ENCODE results near the gene PUM1.
"Not testable (repeated sequence)": the region's sequence is repeated elsewhere in the genome, so short reads cannot be mapped to it uniquely, and the experiment has no call there.

The PUM1 gene

DNA sequence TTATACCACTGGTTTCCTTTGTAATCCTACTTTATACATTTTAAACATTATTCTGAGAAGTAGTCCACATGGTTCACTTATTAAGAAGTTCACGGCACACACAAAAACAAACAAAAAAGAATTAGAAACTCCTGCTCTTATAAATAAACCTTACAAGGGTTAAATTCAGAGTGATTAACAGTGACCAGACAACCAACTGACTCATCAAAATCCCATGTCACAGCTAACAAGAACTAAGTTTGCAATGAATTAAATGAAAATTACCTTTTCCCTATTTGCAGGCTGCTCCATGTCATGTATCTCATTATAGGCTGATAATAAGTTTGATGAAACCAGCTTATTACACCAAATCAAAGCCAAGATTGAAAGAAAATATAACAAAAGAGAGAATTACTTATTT lies 77.5 kb downstream of the PUM1 start:
- DNase-seq, result no peak

DNA sequence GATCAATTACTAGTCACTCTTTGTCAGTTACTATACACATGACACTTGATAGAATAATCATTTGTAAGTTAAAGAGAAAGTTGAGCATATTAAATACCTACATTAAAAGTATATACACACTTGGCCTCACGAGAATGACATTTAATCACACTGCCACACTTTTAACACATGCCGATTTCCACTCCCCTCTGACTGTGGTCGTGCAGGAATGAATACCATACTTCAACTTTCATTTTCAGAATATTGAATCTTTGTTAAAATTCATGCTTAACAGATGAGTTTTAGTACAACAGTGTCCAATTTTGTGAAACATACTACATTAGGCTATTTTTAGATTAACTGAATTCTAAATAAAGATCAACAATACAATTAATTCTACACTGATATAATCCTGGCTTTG lies 78.8 kb downstream of the PUM1 start:
- DNase-seq, result no peak

DNA sequence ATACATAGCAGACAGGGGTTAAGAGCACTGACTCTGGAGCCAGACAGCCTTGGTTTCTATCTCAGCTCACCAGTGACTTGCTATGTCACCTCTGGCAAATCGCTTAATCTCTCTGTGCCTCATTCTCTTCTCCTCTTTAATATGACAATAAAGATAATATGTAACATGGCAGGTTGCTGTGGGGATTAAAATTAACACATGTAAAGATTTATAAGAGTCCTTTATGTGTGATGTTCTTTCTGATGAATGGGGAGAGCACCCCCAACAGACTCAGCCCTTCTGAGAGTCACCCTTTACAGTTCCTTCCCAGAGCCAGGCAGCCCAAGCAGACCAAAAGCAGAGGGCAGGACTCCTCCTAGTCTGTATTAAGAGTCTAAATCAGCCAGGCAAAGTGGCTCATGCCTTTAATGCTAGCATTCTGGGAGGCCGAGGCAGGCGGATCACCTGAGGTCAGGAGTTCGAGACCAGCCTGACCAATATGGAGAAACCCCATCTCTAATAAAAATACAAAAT lies 80.5 kb downstream of the PUM1 start:
- no peak for DNase-seq

DNA sequence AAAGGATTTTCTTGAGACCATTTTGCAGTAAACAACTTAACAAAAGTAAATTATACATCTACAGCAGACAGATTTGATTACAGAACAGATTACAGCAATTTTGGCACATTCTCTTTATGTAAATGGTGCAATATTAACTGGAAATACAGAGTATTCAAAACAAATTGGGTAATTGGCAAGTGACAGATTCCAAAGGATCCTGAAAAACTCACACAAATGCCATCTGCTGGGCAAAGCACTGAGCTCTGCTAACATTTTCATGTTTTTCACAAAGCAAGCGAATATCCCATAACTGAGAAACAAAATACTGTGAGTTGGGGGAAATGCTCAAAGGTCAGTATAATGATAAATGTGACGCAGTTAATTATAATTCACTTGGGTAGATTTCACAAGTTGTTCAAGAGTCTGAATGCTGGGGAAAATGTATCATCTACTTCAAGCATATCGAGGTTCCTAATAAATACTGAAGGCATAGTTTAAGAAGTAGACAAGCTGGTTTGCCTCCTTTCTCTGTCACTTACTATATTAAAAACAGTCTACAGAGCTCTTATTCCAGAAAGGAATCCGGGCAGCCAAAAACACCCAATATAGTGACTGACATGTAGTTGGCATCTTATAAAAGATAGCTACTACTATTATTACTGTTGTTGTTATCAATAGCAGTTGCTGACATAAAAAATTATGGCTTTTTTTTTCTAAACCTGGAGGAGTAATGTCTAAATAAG lies 81.2 kb downstream of the PUM1 start:
- no peak for DNase-seq

DNA sequence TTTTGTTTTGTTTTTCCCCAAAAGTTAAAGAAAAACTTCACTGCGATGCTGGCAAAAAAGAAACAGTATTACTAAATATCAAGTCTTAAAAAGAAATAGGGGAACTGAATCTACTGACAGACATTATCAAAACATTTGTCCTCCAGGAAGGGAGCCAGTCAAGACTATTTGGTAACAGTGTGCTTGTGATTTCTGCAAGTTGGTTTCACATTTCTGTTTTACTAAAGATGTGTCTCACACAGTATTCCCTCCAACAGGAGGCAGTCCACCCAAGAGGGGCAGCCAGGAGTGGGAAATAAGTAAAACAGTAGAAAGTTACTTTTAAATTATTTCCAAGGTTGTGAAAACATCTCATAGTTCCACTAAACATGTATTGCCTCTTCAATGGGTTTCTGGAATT lies 82.6 kb downstream of the PUM1 start:
- no peak for DNase-seq

DNA sequence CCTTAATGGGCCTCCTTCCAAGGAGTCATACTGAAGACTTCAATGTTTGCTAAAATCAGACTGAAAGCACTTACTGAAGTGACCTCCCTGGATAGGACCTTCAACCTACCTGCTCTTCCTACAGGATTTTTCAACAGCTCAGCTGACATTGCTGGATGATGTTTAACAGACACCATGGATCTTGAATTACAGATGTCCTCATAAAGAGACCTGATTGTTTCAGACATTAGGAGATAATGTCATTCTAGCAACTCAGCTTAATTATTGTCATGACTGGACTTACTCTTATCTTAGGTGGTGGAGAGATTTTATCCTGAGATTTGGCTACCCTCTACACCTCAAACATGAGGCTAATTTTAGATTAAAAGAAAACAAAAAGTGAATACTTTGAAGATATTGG lies 83.1 kb downstream of the PUM1 start:
- DNase-seq, result no peak

DNA sequence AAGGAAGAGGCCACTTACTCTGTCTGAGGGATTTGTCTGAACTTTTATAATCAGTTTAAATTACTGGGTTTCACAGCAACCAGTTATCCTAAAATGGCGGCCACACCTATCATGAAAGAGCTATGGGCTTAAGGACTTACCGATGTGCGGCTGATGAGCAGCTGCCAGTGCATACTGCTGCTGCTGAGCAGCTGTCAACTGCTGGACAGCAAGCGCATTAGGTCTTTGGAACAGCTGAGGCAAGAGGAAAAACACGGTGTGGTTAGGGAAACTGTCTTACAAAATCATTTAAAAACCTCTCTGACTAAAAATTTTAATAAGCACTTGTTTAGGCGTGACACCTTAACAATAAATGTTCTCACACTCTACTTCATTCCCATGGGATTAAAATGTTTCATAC lies 84.3 kb downstream of the PUM1 start:
- no peak for DNase-seq

DNA sequence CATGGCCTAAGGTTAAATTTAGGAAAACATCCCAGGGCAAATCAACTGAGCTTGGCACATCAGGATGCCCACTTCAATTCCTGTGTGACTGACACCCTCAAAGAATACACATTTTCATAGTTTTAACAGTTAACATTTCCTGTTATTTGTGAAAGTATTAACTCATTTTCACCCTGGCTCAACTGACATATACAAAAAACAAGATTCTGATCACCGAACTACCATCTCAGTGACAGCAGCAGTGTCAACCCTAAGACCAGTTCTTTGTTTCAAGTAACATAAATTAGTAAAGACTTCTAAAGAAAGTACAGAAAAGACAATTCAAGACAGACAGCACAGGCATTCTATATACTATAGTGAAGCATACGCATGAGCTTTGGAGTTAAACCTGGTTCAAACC lies 88.0 kb downstream of the PUM1 start:
- no peak for DNase-seq

DNA sequence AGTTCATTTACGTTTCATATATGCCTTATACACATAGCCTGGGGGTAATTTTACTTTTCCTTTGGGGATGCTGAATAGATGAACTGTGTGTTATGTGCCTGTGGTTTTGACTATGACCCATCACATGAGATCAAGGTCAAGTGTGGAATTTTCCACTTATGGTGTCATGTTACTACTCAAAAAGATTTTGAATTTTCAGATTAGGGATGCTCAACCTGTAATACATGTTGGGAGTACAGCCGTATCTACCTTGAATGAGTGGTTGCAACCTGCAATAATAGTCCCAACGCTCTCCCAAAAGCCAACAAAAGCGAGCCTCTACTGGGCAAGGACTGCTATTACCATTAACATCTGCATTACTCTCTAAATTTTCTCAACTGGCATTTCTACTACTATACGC lies 88.4 kb downstream of the PUM1 start:
- DNase-seq, result no peak

DNA sequence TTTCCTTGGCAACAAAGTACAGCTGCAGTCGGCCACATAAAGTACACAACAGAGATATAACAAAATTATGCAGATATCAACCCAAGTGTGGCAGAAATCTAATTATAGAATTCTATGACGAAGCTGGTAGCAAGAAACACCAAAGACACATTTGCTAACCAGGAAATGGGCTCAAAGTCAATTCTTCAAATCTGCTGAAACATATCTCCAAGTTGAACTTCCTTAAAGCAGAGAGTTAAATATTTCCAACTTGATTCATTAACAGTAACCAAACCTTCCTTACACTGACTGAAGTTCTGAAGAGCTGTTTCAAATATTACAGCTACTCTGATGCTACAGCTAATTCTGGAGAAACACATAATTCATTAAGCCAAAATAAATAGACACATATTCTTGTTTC lies 89.4 kb downstream of the PUM1 start:
- no peak for DNase-seq

DNA sequence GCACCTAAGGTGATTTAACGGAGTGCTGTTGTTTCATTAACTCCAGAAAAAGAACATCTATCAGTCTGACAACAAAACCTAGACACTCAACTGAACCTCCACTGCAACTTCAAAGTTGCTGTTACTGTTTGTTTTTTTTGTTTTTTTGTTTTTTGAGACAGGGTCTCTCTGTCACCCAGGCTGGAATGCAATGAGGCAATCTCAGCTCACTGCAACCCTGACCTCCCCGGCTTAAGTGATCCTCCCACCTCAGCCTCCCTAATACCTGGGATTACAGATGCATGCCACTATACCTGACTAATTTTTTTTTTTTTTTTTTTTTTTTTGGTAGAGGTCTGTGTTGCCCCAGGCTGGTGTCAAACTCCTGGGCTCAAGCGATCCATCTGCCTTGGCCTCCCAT lies 90.3 kb downstream of the PUM1 start:
- no peak for DNase-seq

DNA sequence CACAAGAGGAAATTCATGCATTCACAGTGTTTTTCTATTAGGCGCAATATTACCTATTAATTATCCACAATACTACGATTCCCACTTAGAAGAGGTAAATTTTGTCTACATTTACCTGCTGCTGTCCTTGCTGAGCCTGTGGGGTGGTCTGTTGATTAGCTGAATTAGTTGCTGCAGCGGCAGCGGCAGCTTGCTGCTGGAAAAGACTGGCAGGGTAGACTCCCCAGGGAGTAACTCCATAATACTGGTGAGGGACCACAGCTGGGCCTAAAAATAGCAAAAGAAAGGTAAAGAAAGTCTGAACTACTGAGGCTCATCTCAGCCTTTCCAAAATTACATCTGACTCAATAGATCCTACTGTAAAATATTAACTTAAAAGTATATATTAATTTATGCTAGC lies 91.0 kb downstream of the PUM1 start:
- no peak for DNase-seq

DNA sequence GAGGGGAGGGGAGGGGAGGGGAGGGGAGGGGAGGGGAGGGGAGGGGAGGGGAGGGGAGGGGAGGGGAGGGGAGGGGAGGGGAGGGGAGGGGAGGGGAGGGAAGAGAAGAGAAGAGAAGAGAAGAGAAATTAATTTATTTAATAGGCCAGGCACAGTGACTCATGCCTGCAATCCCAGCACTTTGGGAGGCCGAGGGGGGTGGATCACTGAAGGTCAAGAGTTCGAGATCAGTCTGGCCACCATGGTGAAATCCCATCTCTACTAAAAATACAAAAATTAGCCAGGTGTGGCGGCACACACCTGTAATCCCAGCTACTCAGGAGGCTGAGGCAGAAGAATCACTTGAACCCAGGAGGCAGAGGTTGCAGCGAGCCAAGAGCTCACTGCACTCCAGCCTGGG lies 93.2 kb downstream of the PUM1 start:
- DNase-seq, result not testable (repeated sequence)

DNA sequence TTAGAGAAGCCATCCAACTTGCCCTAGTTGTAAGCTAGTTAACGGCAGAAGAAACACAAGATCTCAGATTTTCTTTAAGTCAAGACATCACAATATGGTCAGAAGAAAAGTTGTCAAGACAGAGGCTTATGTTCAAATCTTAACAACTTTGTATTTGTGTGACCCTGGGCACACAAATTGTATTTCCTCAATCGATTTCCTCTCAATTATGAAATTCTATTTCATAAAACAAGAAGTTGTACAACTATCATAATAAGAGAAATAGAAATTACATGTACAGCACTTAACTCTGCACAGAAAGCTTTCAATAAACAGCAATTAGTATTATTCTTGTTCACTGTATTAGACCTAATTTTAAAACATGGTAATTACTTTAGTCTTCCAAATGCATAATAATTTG lies 94.0 kb downstream of the PUM1 start:
- DNase-seq, result no peak

DNA sequence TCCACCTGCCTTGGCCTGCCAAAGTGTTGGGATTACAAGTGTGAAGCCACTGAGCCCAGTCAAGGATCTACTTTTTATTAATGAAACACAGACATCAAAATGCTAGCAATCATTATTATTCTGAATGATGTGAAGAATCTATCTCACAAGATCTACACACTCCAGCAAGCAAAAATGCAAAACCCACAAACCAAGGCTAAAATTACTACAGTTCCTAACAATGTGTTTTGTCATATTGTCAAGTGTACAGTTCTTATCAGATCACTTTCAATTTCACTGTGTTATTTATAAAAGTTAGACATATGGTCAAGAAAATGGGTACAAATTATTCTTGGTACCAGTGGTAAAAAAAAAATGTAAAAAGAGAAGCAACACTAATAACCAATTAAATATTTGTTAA lies 95.6 kb downstream of the PUM1 start:
- DNase-seq, result no peak

DNA sequence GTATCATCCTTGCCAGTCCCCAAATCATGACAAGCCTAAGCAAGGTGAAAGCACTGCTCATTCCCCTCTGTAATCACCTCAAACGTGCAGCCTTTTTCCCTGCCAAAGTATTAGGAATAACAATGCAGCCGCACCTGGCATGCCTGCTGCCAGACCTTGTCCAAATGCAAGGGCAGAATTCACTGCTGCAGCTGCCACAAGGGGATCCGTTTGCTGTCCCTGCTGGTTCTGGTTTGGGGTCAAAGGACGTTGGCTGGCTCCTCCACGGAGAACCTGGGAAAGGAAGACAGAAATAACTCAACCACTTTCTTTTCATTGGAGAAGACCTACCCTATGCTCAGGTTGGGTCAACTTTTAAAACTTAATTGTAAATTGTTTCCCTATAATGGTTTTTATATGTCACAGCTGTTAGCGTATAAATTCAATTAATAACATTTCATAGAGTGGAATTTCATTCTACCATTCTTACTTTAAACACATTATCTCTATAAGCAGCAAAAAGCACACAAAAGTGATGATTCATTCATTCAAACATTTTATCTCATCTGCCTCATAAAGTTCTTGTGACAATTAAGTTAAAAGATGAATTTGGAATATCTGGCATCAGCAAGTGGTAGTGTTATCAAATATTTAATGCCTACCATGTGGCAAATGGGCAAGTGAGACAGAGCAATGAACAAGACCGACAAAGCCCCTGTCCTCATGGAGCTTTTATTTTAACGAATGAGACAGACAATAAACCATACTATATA lies 97.1 kb downstream of the PUM1 start:
- no peak for DNase-seq

DNA sequence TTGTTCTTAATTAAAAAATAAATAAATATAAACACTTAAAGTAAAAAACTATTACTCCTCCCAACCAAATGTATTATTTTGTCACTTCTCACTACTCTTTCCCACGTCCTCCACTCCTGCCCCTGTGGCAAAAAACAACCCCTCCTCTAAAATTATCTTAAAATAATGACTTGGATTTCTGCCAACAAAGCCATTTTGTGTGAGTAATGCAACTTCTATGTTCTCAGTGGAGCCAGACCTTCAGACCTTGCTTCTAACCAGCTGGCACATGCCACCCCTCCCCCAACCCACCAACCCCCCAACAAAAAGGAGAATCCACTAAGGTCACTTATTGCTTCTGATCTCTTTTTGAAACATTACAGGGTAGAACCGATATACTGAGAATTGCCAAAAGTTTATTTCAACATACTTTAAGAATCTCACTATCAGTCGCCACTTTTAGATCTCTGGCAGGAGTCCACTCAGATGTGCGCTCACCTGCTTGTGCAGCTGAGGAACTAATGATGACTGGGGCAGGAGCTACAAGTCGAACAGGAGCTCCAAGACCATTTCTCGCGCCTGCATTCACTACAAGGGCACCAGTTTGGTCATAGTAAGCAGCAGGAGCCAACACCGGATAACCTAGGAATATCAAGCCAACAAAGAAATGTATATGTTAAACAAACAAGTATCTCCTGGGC lies 98.7 kb downstream of the PUM1 start:
- DNase-seq, result no peak

DNA sequence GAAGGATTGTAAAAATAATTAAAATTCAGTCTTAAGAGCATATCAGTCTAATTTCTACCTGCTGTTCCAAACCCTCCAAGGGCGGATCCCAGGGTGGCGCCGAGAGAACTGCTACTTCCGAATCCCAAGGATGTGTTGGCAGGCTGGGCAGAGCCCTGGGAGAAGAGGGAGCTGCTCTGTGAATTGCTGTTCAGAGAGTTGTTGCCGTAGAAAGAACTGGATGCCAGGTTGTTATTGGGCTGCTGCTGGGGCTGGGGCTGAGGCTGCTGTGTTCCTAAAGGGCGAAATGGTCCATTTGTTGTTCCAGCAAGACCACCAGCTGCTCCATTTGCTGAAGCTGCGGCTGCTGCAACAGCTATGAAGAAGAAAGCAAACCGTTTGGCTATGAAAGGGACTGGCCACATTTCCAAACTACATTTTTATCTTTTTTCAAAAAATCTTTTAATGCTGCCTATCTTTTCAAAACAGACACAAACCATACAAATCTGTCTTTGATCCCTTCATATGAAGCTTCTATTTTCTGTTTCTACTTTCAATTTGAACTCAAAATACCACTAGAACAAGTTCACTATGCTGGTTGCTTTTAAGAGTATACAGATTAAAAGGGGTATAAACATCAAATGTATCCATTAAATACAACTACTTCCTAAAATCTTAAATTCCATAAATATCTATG lies 99.5 kb downstream of the PUM1 start:
- no peak for DNase-seq

DNA sequence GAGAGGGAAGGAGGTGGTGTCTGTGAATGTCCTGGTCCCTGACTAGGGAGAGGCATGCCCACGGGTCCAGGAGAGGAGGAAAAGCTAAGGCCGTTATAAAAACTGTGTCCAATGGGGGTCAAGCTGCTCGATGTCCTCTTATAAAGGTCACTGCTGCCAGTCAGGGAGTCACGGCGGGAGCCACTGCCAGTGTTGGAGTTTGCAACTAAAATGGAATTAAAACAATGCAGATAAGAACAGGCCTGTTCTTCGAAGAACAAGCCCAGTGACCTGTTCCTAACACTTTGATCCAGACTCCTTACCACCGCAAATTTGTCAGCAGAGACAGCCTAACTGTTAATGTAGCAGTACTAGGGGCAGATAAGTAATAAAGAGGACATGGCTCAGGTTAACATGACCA lies 100.8 kb downstream of the PUM1 start:
- DNase-seq, result no peak

DNA sequence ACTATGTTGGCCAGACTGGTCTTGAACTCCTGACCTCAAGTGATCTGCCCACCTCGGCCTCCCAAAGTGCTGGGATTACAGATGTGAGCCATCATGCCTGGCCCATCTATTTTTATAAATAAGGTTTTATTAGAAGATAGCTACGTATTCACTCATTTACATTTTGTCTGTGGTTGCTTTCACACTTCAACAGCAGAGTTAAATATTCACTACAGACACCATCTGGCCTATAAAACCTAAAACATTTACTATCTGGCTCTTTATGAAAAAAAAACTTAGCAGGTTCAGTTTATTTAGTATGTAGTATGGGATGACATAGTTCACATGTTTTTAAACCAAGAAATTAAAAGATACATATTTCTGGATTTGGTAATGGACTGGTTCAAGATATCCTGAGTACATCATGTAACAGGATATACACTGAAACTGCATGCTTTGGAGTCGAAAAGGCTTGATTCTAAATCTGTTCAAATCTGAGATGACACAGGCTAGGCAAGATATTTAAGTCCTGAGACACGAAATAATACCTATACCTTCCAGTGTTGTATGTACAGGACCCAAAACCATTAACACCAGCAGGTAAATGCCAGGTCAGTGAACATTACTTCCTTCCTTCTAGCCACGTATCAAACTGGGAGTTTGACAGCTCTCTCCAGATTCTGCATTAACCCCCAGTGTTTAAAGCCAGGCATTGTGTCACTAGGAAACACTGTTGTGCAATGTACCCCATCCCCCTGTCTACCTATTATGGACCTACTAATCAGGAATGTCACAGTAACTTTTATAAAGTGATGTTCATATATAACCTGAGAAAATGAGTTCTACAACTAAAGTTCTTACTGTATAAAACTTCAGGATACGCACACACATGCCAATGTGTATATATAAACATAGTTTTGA lies 102.7 kb downstream of the PUM1 start:
- DNase-seq, result no peak

DNA sequence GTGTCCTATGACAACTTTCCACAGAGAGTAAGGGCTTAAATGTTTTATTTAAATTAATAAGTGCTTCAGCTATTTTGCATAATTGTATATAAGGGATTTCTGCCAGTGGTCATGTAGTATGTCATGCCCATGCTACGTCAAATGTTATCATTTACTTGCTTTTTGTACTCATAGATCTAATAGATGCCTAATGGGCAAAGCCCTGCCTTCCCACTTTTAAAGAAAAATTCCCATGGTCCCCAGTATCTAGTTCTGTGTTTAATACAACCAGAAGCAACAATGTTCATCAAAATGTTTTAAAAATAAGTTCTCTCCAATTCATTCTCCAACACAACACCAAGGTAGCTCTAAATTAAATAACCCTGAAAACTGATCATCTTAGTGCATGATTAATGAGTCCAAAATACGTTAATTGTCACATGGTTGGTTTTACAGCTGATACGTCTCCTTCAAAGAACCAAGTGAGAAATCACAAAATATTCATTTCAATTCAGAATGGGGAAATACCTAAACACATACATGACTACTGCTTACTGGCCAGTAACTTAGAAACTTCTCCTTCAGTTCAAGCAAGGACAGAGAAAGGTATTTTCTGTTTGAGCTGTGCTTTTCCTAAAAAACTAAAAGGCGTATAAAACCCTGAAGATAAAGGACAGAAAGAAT lies 107.8 kb downstream of the PUM1 start:
- DNase-seq, result no peak

All from activated CD4-positive, CD25-positive, alpha-beta regulatory T cell treated with anti-CD3 and anti-CD28 coated beads, Interleukin-2, amount 50 U/mL, for 72 hours (primary cell).